NOMO-1 treated with dmso at 0.1 percent for 144 hours (cell line): ENCODE results near the gene C1S.
"Not testable (repeated sequence)": the region's sequence is repeated elsewhere in the genome, so short reads cannot be mapped to it uniquely, and the experiment has no call there.

Experiments
- DNase-seq: peaks from one replicate; lab custom pipeline; 2025; ENCODE audit not compliant: unreplicated experiment; lab: John Stamatoyannopoulos, UW

C1S gene

GRCh38 chr12:7101047-7101693, 40.7 kb downstream of the C1S start:
- no peak for DNase-seq

GRCh38 chr12:7101694-7102131, 41.2 kb downstream of the C1S start:
- DNase-seq, result no peak

- no peak for DNase-seq
Measured at GRCh38 chr12:7102582-7102981, 42.1 kb downstream of the C1S start.

GRCh38 chr12:7103837-7104584, 43.5 kb downstream of the C1S start:
- no peak for DNase-seq

GRCh38 chr12:7106082-7106481, 45.6 kb downstream of the C1S start:
- DNase-seq, result no peak

- not testable (repeated sequence) for DNase-seq
Measured at GRCh38 chr12:7107181-7107580, 46.7 kb downstream of the C1S start.

- no peak for DNase-seq
Measured at GRCh38 chr12:7107636-7108002, 47.1 kb downstream of the C1S start.

- DNase-seq, result peak; percentile 79
Measured at GRCh38 chr12:7108003-7108795, 47.7 kb downstream of the C1S start.

GRCh38 chr12:7108796-7109571, 48.5 kb downstream of the C1S start, which contains the start of gene C1RL:
TSS of gene C1RL (minus strand) at chr12:7109214. CDS start at chr12:7109180, 34 bp downstream.
- peak; percentile 69 for DNase-seq

- DNase-seq, result no peak
Measured at GRCh38 chr12:7109572-7109920, 49.0 kb downstream of the C1S start.

- no peak for DNase-seq
Measured at GRCh38 chr12:7110661-7111060, 50.1 kb downstream of the C1S start.

- DNase-seq, result no peak
Measured at GRCh38 chr12:7112041-7112440, 51.5 kb downstream of the C1S start.

- peak; percentile 13 for DNase-seq
Measured at GRCh38 chr12:7113389-7113871, 52.9 kb downstream of the C1S start.

- no peak for DNase-seq
Measured at GRCh38 chr12:7114008-7114407, 53.5 kb downstream of the C1S start.

- no peak for DNase-seq
Measured at GRCh38 chr12:7114851-7115250, 54.3 kb downstream of the C1S start.

GRCh38 chr12:7116196-7116595, 55.7 kb downstream of the C1S start:
- DNase-seq, result no peak

- no peak for DNase-seq
Measured at GRCh38 chr12:7116916-7117315, 56.4 kb downstream of the C1S start.

- no peak for DNase-seq
Measured at GRCh38 chr12:7117670-7118069, 57.2 kb downstream of the C1S start.

- DNase-seq, result no peak
Measured at GRCh38 chr12:7118881-7119280, 58.4 kb downstream of the C1S start.

GRCh38 chr12:7120166-7120565, 59.6 kb downstream of the C1S start:
- DNase-seq, result no peak
